Activated CD8-positive, alpha-beta memory T cell treated with anti-CD3 and anti-CD28 coated beads for 4 hours (primary cell): ENCODE data around the gene NLRC4.
"Not testable (repeated sequence)": the region's sequence is repeated elsewhere in the genome, so short reads cannot be mapped to it uniquely, and the experiment has no call there.

ENCODE experiments used
- DNase-seq, 2 donors: peaks; one replicate each; pipeline ENCODE4 v3.0.0-alpha.2; 2020; ENCODE audit warnings: low read depth in 2 of 2

NLRC4 gene, protein sequence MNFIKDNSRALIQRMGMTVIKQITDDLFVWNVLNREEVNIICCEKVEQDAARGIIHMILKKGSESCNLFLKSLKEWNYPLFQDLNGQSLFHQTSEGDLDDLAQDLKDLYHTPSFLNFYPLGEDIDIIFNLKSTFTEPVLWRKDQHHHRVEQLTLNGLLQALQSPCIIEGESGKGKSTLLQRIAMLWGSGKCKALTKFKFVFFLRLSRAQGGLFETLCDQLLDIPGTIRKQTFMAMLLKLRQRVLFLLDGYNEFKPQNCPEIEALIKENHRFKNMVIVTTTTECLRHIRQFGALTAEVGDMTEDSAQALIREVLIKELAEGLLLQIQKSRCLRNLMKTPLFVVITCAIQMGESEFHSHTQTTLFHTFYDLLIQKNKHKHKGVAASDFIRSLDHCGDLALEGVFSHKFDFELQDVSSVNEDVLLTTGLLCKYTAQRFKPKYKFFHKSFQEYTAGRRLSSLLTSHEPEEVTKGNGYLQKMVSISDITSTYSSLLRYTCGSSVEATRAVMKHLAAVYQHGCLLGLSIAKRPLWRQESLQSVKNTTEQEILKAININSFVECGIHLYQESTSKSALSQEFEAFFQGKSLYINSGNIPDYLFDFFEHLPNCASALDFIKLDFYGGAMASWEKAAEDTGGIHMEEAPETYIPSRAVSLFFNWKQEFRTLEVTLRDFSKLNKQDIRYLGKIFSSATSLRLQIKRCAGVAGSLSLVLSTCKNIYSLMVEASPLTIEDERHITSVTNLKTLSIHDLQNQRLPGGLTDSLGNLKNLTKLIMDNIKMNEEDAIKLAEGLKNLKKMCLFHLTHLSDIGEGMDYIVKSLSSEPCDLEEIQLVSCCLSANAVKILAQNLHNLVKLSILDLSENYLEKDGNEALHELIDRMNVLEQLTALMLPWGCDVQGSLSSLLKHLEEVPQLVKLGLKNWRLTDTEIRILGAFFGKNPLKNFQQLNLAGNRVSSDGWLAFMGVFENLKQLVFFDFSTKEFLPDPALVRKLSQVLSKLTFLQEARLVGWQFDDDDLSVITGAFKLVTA

DNA sequence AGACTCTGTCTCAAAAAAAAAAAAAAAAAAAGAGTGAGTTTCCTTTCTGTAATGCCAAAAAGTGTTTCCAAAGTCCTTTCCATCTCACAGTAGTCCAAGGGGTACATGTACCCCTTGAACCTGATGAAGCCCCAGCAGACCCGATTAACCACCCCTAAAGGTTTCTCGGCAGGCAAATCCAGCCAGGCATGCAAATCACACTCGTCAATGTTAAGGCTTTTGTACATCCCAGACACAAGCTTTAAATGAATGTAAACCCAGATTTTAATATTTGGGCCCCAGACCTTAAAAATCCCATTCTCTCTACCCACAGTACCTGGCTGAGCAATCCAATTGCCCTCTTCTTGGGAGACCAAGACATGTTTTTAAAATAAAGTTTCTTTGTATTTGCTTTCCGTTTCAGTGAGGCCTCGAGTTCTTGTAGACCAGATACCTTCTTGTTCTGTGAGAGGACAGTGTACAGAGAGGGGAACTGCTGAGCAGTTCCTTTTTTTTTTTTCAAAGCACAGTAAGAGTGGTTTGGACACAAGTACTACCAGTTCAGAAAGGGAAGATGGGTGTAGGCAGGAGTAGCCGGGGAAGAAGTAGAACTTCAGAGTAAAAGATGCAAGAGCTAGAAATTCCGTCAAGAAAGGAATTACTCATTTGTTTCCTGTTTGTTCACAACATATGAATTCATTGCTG, at the start of gene NLRC4:
TSS of gene NLRC4 (minus strand) at position 465 of the 684 bp plus-strand sequence. CDS start 8,111 bp downstream, outside the sequence.
- DNase-seq = no peak

DNA sequence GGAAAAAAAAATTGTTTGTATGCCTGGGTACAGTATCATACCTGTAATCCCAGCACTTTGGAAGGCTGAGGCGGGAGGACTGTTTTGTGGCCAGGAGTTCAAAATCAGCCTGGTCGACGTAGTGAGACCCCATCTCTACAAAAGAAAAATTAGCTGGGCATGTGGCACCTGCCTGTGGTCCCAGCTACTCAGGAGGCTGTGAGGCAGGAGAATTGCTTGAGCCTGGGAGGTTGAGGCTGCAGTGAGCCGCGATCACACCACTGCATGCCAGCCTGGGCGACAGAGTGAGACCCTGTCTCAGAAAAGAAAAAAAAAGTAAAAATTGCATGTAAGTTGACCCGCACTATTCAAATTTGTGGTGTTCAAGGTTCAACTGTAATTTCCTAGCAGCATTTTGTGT, 45.9 kb upstream of the NLRC4 start:
- DNase-seq = no peak

DNA sequence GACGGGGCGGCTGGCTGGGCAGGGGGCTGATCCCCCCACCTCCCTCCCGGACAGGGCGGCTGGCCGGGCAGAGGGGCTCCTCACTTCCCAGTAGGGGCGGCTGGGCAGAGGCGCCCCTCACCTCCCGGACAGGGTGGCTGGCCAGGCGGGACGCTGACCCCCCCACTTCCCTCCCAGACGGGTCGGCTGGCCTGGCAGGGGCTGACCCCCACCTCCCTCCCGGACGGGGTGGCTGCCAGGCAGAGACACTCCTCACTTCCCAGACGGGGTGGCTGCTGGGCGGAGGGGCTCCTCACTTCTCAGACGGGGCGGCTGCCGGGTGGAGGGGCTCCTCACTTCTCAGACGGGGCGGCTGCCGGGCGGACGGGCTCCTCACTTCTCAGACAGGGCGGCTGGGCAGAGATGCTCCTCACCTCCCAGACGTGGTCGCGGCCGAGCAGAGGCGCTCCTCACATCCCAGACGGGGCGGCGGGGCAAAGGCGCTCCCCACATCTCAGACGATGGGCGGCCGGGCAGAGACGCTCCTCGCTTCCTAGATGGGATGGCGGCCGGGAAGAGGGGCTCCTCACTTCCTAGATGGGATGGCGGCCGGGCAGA, 29.4 kb upstream of the NLRC4 start:
- not testable (repeated sequence) for DNase-seq

DNA sequence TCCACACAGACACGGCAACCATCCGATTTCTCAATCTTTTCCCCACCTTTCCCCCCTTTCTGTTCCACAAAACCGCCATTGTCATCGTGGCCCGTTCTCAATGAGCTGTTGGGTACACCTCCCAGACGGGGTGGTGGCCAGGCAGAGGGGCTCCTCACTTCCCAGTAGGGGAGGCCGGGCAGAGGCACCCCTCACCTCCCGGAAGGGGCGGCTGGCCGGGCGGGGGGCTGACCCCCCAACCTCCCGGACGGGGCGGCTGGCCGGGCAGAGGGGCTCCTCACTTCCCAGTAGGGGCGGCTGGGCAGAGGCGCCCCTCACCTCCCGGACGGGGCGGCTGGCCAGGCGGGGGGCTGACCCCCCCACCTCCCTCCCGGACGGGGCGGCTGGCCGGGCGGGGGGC, 28.8 kb upstream of the NLRC4 start:
- DNase-seq = not testable (repeated sequence)

DNA sequence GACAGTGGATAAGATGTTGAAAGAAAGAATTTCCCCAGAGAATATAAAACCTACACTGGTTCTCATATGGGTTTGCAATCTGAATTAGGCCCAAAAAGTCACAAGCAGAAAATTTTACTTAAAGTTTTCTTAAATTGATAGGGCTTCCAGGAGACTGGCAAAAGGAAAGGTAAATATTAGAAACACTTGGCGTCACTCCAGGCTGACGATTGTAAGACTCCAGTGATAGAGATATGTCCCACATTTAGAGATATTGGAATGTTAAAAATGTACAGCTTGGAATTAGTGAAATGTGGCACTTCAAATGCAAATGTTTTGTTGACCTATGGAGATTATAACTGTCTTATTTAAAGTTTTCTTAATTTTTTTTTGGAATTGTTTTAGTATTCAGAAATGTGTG, 27.1 kb upstream of the NLRC4 start:
- no peak for DNase-seq

DNA sequence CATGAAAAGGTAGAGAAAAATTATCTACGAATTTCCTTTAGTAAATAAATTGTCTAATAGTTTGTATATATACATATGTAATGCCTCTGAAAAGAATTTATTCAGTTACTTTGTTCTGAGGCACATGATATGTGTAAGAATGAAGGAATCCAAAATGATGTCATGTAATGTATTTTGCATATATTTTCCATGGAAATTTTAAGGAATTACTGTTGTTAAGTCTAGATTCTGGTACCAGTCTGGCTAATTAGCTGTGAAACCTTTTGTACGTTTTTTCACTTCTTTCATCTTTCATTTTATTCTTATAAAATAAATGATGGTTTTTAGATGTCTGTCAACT, 25.3 kb upstream of the NLRC4 start:
- no peak for DNase-seq

DNA sequence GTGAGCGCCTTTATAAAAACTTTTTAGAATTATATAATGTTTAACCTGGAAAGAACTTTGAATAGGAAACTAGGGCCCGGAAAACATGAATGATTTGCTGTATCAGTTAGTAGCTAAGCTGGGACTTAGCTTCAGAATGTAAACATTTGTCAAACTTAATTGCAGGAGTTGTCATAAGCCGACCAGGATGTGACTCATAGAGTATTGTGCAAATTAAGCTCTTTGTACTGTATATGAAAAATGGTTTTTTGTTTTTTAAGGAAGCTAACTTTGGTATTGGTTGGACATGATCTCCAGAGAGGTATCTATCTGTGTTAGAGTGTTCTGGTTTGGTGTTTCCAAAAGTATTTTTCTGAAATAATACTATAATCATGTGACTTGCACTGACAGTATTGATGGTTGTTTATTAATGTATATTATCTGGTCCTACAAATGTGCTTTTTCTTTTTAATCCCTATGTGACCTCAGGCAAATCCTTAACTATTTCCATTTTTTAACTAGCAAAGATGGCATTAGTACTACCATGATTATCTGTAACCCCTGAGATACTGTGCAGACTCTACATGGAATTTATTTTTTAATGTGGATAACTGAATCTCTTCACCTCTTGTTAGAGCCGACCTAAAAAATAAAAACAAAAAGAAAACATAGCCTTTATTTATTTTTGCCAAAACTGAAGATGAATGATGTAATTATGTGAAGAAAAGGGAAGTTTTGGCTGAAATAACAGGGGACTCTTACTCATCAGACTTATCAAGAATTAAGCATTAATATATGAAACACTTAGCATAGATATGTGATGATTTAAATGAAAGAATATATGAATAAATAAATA, 24.7 kb upstream of the NLRC4 start:
- no peak for DNase-seq

DNA sequence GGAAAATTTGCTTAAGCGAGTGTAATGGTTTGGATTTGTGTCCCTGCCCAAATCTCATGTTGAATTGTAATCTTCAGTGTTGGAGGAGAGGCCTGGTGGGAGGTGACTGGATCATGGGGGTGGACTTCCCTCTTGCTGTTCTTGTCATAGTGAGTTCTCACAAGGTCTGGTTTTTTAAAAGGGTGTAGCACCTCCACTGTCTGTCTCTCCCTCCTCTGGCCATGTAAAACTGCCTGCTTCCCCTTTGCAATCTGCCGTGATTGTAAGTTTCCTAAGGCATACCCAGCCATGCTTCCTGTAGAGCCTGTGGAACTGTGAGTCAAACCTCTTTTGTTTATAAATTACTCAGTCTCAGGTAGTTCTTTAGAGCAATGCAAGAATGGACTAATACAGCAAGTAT, 19.6 kb upstream of the NLRC4 start:
- DNase-seq = no peak

DNA sequence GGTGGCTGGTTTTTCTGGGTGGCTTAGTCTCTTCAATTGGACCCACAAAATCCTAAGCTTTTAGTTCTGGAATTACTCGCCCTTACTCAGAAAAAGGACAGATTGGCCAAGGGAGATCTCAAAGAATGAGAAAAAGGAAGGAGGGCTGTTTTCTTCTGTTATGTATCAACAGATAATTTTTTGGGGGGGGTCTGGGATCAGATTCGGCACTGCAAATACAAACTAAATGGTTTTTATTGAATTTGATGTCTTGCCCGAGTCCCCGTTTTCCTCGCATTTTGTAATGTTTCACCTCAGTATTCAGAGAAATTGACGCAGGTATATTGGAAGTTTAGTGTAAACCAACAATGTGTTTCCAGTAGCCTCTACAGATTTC, 13.8 kb upstream of the NLRC4 start:
- DNase-seq = no peak

DNA sequence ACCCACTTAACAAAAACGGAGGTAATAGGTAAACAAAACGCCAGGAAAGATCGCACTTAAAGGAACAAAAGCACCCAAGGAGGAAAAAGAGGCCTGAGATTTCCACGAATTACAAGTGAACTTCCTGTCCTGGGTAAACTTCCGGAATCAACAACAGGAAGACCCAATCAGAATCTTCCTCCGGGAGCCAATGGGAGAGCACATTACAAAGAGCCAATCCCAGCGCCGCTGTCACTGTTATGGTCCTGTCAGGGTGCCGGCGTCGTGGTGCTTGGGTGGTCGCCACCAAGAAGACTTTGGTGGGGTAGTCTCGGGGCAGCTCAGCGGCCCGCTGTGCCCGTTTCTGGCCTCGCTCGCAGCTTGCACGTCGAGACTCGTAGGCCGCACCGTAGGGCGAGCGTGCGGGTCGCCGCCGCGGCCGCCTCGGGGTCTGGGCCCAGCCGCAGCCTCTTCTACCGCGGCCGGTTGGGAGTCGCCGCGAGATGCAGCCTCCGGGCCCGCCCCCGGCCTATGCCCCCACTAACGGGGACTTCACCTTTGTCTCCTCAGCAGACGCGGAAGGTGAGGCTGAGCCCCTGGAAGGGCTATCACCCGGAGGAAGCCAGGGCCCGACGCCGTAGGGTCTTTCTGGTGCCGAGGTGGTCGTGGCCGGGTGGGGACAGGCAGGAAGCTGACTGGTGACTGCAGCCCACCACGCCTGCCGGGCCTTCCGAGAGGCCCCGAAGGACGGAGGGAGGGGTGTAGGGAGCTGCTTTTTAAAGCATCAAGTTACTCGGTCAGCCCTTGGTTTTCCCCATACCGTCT, 13.2 kb upstream of the NLRC4 start, which contains the start of gene YIPF4:
TSS of gene YIPF4 (plus strand) at position 231 of the 804 bp plus-strand sequence. CDS start at position 483, 252 bp downstream.
- peak; percentile 76 to 81 for DNase-seq

DNA sequence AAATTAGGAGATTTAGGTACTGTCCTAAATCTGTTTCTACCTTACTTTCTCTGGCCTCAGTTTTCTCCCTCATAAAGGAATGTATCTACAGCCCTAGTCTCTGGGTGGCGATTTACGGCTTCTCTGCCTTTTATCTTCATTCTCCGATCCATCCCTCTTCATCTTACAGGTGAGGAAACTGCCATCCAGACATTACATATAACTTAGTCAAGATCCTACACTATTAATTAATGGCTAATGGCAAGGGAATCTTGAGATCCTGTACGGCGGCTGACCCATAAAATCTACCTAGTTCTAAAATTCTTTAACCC, 12.6 kb upstream of the NLRC4 start:
- no peak for DNase-seq

DNA sequence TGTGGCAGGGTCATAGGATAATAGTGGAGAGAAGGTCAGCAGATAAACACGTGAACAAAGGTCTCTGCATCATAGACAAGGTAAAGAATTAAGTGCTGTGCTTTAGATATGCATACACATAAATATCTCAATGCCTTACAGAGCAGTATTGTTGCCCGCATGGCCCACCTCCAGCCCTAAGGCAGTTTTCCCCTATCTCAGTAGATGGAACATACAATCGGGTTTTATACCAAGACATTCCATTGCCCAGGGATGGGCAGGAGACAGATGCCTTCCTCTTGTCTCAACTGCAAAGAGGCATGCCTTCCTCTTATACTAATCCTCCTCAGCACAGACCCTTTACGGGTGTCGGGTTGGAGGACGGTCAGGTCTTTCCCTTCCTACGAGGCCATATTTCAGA, 11.1 kb upstream of the NLRC4 start:
- not testable (repeated sequence) for DNase-seq

DNA sequence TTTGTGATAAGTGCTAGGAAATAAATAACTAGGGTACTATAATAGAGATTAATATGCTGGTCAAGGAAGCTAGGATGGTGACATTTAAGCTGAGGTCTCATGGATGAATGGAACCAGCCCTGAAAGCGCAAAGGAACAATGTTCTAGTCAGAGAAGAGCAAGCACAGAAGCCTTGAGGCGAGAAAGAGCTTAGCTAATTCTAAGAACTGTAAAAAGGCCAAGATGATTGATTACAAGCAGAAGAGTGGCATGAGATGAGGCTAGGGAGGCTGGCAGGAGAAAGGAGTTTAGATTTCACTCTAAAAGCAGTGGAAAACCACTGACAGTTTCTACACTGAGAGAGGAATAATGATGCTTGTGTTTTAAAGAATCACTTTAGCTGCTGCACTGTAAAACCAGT, 9.6 kb upstream of the NLRC4 start:
- DNase-seq = no peak

DNA sequence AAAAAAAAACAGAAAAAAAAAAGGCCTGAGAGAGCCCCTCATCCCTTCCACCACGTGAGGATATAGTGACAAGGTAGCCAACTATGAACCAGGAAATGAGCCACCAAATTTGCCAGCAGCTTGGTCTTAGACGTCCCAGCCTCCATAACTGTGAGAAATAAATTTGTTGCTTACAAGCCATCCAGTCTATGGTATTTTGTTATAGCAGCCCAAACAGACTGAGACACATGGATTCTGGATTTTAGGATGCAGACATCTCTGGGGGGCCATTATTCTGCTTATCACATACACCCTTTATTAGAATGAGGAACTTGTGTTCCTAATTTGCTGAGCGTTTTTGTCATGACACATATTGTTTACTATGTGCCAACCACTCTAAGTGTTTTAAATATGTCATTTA, 7.6 kb upstream of the NLRC4 start:
- DNase-seq = no peak

DNA sequence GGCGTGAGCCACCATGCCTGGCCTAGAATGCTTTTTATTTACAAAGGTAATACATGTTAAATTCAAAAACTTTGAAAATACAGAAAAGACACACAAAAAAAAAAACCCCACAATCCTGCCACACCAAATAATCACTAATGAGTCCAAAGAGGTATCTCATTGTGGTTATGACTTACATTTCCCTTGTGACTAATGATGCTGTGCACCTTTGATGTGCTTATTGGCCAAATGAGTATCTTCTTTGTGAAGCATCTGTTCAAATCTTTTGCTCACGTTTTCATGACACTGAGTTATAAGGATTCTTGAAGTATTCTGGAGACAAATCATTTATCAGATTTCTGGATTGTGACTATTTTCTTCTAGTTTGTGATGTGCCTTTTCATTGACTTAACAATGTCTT, 6.4 kb upstream of the NLRC4 start:
- DNase-seq = no peak

DNA sequence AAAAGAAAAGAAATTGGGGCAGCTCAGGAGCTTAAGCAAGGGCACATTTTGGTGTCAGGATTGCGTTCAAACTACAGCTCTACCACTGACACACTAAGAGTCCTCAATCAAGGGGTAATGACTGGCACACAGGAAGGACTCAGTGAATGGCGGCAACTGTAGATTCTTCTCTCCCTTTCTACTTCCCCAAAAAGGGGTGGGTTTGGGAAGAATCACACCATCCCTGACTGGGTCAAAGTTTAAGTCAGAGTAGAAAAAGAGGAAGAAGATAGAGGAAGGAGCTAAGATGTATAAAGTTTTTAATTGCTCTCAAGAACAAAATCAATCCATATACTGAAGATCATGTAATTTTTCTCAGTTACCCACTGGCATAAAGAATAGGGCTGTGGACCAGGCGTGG, 2.6 kb downstream of the NLRC4 start:
- DNase-seq = no peak

DNA sequence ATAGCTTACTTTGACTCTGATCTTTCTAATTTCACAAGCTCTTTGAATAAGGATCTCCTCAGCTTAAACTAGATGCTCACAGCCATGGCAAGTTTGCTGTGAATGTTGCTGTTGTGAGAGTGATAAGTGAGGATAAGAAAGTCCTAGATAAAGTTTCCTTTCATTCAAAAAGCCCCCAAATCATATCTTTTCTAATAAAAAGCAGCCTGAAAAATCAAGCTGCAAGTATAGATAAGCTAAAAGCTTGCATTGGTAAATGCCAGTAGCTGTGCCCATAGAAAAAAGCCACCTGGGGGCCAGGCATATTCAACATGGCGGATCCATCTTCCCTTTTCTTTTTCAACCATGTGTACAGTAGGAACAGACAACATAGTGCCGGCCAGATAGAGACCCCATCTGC, 4.3 kb downstream of the NLRC4 start:
- no peak for DNase-seq

DNA sequence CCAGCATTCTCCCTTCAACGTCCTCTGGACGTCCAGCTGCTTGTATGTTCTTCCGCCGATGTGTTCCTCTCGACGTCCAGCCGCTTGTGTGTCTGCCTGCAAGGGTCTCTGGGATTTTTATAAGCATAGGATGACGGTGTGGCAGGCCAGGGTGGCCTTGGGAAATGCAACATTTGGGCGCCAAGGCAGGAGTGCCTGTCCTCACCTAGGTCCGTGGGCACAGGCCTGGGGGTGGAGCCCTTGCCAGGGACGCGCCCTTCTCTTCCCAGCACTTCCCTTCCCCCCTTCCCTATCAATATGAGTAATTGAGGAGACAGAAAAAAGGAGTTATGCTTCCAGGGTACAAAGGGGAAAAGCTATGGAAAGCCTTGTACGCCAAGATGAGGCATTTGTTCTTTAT, 6.4 kb downstream of the NLRC4 start:
- no peak for DNase-seq

DNA sequence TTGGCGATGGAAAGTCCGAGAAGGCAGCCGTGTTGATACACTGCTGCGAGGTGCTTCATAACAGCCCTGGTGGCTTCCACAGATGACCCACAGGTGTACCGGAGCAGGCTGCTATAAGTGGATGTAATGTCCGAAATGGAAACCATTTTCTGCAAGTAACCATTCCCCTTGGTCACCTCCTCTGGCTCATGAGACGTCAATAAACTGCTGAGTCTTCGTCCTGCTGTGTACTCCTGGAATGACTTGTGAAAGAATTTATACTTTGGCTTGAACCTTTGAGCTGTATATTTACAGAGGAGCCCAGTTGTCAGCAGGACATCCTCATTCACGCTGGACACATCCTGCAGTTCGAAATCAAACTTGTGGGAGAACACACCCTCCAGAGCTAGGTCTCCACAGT, 14.4 kb downstream of the NLRC4 start:
- no peak for DNase-seq

DNA sequence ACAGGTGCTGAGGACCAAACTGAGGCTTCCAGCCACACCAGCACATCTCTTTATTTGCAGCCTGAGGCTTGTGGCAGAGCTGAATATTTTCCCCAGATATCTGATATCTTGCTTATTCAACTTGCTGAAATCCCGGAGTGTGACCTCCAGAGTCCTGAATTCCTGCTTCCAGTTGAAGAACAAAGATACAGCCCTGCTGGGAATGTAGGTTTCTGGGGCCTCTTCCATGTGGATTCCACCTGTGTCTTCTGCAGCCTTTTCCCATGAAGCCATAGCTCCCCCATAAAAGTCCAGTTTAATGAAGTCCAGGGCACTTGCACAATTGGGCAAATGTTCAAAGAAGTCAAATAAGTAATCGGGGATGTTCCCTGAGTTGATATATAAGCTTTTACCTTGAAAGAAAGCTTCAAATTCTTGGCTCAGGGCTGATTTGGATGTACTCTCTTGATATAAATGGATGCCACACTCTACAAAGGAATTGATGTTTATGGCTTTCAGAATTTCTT, 14.9 kb downstream of the NLRC4 start:
- no peak for DNase-seq
